Body of pancreas (tissue), 4 donors: ENCODE results near the gene AJM1. TPM values are rescaled to one million over a fixed set of nuclear protein-coding genes. Genes with fewer than 3 reads are reported as not detected.
"Not testable (repeated sequence)": the region's sequence is repeated elsewhere in the genome, so short reads cannot be mapped to it uniquely, and the experiment has no call there.

ENCODE experiments used
- ATAC-seq: fragments of 150-250 bp; one replicate; pipeline ENCODE4 v1.9.1; 2016
- DNase-seq, 4 donors: peaks; one replicate each; pipeline ENCODE4 v3.0.0-alpha.2; 2019
- H3K27ac ChIP-seq, 4 donors: fragments of 200-600 bp; sonication (generic); 1 replicate in 3 of 4; 2 replicates in 1 of 4; pipeline versions ENCODE4 v1.5.1 to v1.6.1; 2016 to 2019; ENCODE audit warnings: mild to moderate bottlenecking in 1 of 4, mixed read lengths in 1 of 4, moderate library complexity in 1 of 4
- H3K27me3 ChIP-seq, 2 donors: fragments of 200-600 bp; sonication (generic); one replicate each; pipeline ENCODE4 v1.6.0; 2016; ENCODE audit warnings: mild to moderate bottlenecking in 1 of 2
- H3K36me3 ChIP-seq, 2 donors: fragments of 200-600 bp; sonication (generic); replicated peaks in 1 of 2; 2 replicates each; pipeline ENCODE4 v1.5.1; 2016; ENCODE audit warnings: low read depth in 2 of 2; ENCODE audit not compliant: insufficient read depth in 1 of 2
- H3K4me1 ChIP-seq: fragments of 200-600 bp; sonication (generic); one replicate; pipeline ENCODE4 v1.6.0; 2016
- H3K4me3 ChIP-seq, 2 donors: fragments of 200-600 bp; sonication (generic); 1 replicate in 1 of 2; 2 replicates in 1 of 2; pipeline ENCODE4 v1.5.1; 2016 to 2019
- H3K9me3 ChIP-seq, 3 donors: fragments of 200-600 bp; sonication (generic); 1 replicate in 2 of 3; 2 replicates in 1 of 3; pipeline ENCODE4 v1.5.1; 2016
- POLR2A ChIP-seq, 3 donors: fragments of 450-650 bp; IDR thresholded peaks; one replicate each; pipeline ENCODE4 v1.6.1; 2016; ENCODE audit warnings: antibody characterized with exemption in 3 of 3, mild to moderate bottlenecking in 2 of 3
- WGBS, 2 donors: methylation state at CpG; one replicate each; pipeline ENCODE4 v1.1.5; 2017; 5-methylcytosine and 5-hydroxymethylcytosine counted together
- intact Hi-C: fragments of 100-400 bp; cut with DNase I; formaldehyde crosslinking; loops from one replicate; pipeline ENCODE4 v1.15.1; 2023
- total RNA-seq, 2 donors: library from RNA; depleted of rRNA; stranded (reverse); fragments of >200 nt; gene quantifications; one replicate each; pipeline ENCODE4 v1.1.0, GENCODE V29; 2016
- TF ChIP-seq, protein P1 (sequence below), 7 experiments: fragments of 450-650 bp in 4 of 7; fragments of 200-600 bp in 3 of 7; sonication (generic) in 3 of 7; IDR thresholded peaks; one replicate each; pipeline ENCODE4 v1.5.1; 2016 to 2019; ENCODE audit warnings: antibody characterized with exemption in 7 of 7

The AJM1 gene
- total RNA-seq, 2 donors from 2014 or later, result 5.2 to 13.2 TPM

GRCh38 chr9:136868644-136869043 lies 26.4 kb downstream of the AJM1 start:
- no peak for ATAC-seq
- Histone ChIP-seq H3K4me1 (peaks cover 24% of the 10 kb centered on the region), H3K27me3 (no peaks in the 10 kb centered on the region), H3K36me3 (no peaks in the 10 kb centered on the region), H3K27ac (no peak overlapping the region), H3K9me3 (no peaks in the 10 kb centered on the region), H3K4me3 (no peak overlapping the region)
- no peak for TF ChIP-seq POLR2A (IDR thresholded peaks at IDR 0.05)
- TF ChIP-seq, protein P1, sequence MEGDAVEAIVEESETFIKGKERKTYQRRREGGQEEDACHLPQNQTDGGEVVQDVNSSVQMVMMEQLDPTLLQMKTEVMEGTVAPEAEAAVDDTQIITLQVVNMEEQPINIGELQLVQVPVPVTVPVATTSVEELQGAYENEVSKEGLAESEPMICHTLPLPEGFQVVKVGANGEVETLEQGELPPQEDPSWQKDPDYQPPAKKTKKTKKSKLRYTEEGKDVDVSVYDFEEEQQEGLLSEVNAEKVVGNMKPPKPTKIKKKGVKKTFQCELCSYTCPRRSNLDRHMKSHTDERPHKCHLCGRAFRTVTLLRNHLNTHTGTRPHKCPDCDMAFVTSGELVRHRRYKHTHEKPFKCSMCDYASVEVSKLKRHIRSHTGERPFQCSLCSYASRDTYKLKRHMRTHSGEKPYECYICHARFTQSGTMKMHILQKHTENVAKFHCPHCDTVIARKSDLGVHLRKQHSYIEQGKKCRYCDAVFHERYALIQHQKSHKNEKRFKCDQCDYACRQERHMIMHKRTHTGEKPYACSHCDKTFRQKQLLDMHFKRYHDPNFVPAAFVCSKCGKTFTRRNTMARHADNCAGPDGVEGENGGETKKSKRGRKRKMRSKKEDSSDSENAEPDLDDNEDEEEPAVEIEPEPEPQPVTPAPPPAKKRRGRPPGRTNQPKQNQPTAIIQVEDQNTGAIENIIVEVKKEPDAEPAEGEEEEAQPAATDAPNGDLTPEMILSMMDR (IDR thresholded peaks at IDR 0.05), result no peak
- 88 to 91% methylated on average over 10 to 11 of the region's 11 CpGs for WGBS, 2 donors
- peak in 1 of 4 donors; percentile 10 for DNase-seq
- intact Hi-C loops, result no loop called here

GRCh38 chr9:136869611-136870010 lies 27.3 kb downstream of the AJM1 start:
- DNase-seq, H3K27ac ChIP-seq, H3K4me3 ChIP-seq, intact Hi-C loops, H3K9me3 ChIP-seq, H3K27me3 ChIP-seq, H3K36me3 ChIP-seq, ATAC-seq: not testable (repeated sequence)
- peaks cover 16% of the 10 kb centered on the region for H3K4me1 ChIP-seq
- WGBS, 2 donors, result 89 to 100% methylated on average over 2 of the region's 2 CpGs

GRCh38 chr9:136875155-136875554 lies 32.9 kb downstream of the AJM1 start:
- intact Hi-C loops, result no loop called here
- WGBS, 2 donors, result 90 to 91% methylated on average over 6 of the region's 6 CpGs
- no peaks in the 10 kb centered on the region for H3K36me3 ChIP-seq
- H3K4me3 ChIP-seq, result no peak overlapping the region
- TF ChIP-seq, protein P1 (IDR thresholded peaks at IDR 0.05), result no peak
- TF ChIP-seq POLR2A (IDR thresholded peaks at IDR 0.05), result no peak
- H3K27me3 ChIP-seq, result no peaks in the 10 kb centered on the region
- no peaks in the 10 kb centered on the region for H3K4me1 ChIP-seq
- DNase-seq (no peak), ATAC-seq (no peak)
- no peak overlapping the region for H3K27ac ChIP-seq
- no peaks in the 10 kb centered on the region for H3K9me3 ChIP-seq

GRCh38 chr9:136876476-136876875 lies 34.2 kb downstream of the AJM1 start:
- intact Hi-C loops, result no loop called here
- Histone ChIP-seq H3K9me3 (no peaks in the 10 kb centered on the region), H3K4me1 (peaks cover 6% of the 10 kb centered on the region), H3K27me3 (no peaks in the 10 kb centered on the region), H3K27ac (no peak overlapping the region), H3K36me3 (no peaks in the 10 kb centered on the region), H3K4me3 (no peak overlapping the region)
- ATAC-seq (no peak), DNase-seq (no peak)
- TF ChIP-seq, protein P1 (IDR thresholded peaks at IDR 0.05), result no peak
- TF ChIP-seq POLR2A (IDR thresholded peaks at IDR 0.05), result no peak
- WGBS, 2 donors, result 81 to 83% methylated on average over 5 of the region's 5 CpGs

GRCh38 chr9:136880651-136881050 lies 38.4 kb downstream of the AJM1 start:
- no peak for ATAC-seq
- intact Hi-C loops, result no loop called here
- Histone ChIP-seq H3K27ac (no peak overlapping the region), H3K9me3 (no peaks in the 10 kb centered on the region), H3K27me3 (no peaks in the 10 kb centered on the region), H3K4me1 (peaks cover 24% of the 10 kb centered on the region), H3K36me3 (no peaks in the 10 kb centered on the region), H3K4me3 (no peak overlapping the region)
- no peak for DNase-seq
- 78 to 90% methylated on average over 7 to 11 of the region's 11 CpGs for WGBS, 2 donors
- TF ChIP-seq, protein P1 (IDR thresholded peaks at IDR 0.05), result no peak
- TF ChIP-seq POLR2A (IDR thresholded peaks at IDR 0.05), result no peak
